HepG2 (cell line): Measurements from ENCODE around the gene SLC22A23. TPM values are rescaled to one million over a fixed set of nuclear protein-coding genes. Genes with fewer than 3 reads are reported as not detected.

Experiments used
- ATAC-seq: fragments of 200-7000 bp; cut with Tn5 transposase; 3 replicates; pipeline ENCODE4 v1.9.1; 2020; ENCODE audit warnings: mild to moderate bottlenecking, moderate library complexity
- BruUV-seq: library from RNA; stranded (reverse); fragments of 400-500 nt; replicated peaks from 2 replicates; lab custom pipeline; 2021; lab: Mats Ljungman, UMichigan
- CTCF ChIA-PET: fragments of 300-600 bp; formaldehyde crosslinking; extraction: SDS; loops from one replicate; lab custom pipeline; 2021; ENCODE audit warnings: low total read pairs, inconsistent platforms, low intra/inter-chr PET ratio; lab: Yijun Ruan, JAX
- POLR2A ChIA-PET: fragments of 350-600 bp; sonication (Branson Sonifier 250); formaldehyde crosslinking; loops from one replicate; lab custom pipeline; 2020; ENCODE audit warnings: antibody characterized with exemption, inconsistent platforms; lab: Yijun Ruan, JAX
- DNase-seq: peaks from one replicate; pipeline ENCODE4 v3.0.0-alpha.2; 2015; ENCODE audit warnings: low spot score
- FAIRE-seq: peaks from 3 replicates; lab custom pipeline; 2011; peaks lifted over from hg19 to GRCh38; lab: Jason Lieb, UNC
- H2AFZ ChIP-seq: one replicate; pipeline ENCODE4 v1.6.1; 2011; ENCODE audit warnings: low read length, inconsistent platforms
- H3K27ac ChIP-seq: fragments of 300-600 bp; 3 replicates; pipeline ENCODE4 v1.8.0; 2011; ENCODE audit warnings: mixed run types, mild to moderate bottlenecking, mixed read lengths, low read length, inconsistent platforms; ENCODE audit not compliant: insufficient read depth; ENCODE audit errors: extremely low read length
- H3K27me3 ChIP-seq, 2 experiments: fragments of 200-600 bp in 1 of 2; 2 replicates in 1 of 2; 3 replicates in 1 of 2; pipeline versions ENCODE4 v1.6.0 to v1.8.0; 2011; ENCODE audit warnings: low read length in 2 of 2, mild to moderate bottlenecking in 2 of 2, moderate library complexity in 2 of 2, inconsistent platforms in 1 of 2; ENCODE audit not compliant: insufficient read depth in 2 of 2, control insufficient read depth in 1 of 2
- H3K36me3 ChIP-seq, 2 experiments: fragments of 200-600 bp in 1 of 2; replicated peaks in 1 of 2; 2 replicates in 1 of 2; 3 replicates in 1 of 2; pipeline versions ENCODE4 v1.5.1 to v1.8.0; 2011; ENCODE audit warnings: low read length in 2 of 2, inconsistent platforms in 1 of 2; ENCODE audit not compliant: insufficient read depth in 2 of 2, control insufficient read depth in 1 of 2
- H3K4me1 ChIP-seq: 2 replicates; pipeline ENCODE4 v1.5.1; 2012; ENCODE audit warnings: low read length, inconsistent platforms; ENCODE audit not compliant: insufficient read depth
- H3K4me2 ChIP-seq: 2 replicates; pipeline ENCODE4 v1.6.0; 2011; ENCODE audit warnings: low read depth, low read length, inconsistent platforms
- H3K4me3 ChIP-seq, 3 experiments: fragments of 200-600 bp in 1 of 3; sonication (generic), shearing (Covaris generic) in 1 of 3; replicated peaks in 1 of 3; 2 replicates each; pipeline ENCODE4 v1.5.1; 2011 to 2016; ENCODE audit warnings: low read length in 3 of 3, inconsistent platforms in 2 of 3, low read depth in 2 of 3, mild to moderate bottlenecking in 2 of 3, control low read depth in 1 of 3, mixed read lengths in 1 of 3; ENCODE audit not compliant: insufficient read depth in 1 of 3
- H3K79me2 ChIP-seq: one replicate; pipeline ENCODE4 v1.6.1; 2011; ENCODE audit warnings: low read length, inconsistent platforms; ENCODE audit not compliant: insufficient read depth
- H3K9ac ChIP-seq: 2 replicates; pipeline ENCODE4 v1.6.0; 2011; ENCODE audit warnings: mild to moderate bottlenecking, low read depth, low read length, inconsistent platforms; ENCODE audit not compliant: insufficient read depth
- H3K9me3 ChIP-seq: 2 replicates; pipeline ENCODE4 v1.5.1; 2012; ENCODE audit warnings: mild to moderate bottlenecking, low read length
- H4K20me1 ChIP-seq: 2 replicates; pipeline ENCODE4 v1.6.0; 2011; ENCODE audit warnings: inconsistent platforms, mild to moderate bottlenecking, low read length, moderate library complexity; ENCODE audit not compliant: insufficient read depth
- EEA1 ChIP-seq: sonication (generic); formaldehyde crosslinking; IDR thresholded peaks from 2 replicates; pipeline ENCODE4 v1.5.1; 2020; ENCODE audit warnings: mild to moderate bottlenecking, missing genetic modification reagents, borderline replicate concordance
- EP300 ChIP-seq, 3 experiments: sonication (generic) in 1 of 3; formaldehyde crosslinking in 1 of 3; IDR thresholded peaks; 2 replicates each; pipeline versions ENCODE4 v1.5.1 to v1.6.1; 2011 to 2020; ENCODE audit warnings: low read depth in 2 of 3, low read length in 2 of 3, borderline replicate concordance in 1 of 3, improper control_type of control experiment in 1 of 3, mild to moderate bottlenecking in 1 of 3, missing genetic modification reagents in 1 of 3, moderate library complexity in 1 of 3
- GRHL1 ChIP-seq: sonication (generic); formaldehyde crosslinking; conservative IDR thresholded peaks from 2 replicates; pipeline ENCODE4 v1.8.0; 2022; ENCODE audit warnings: missing genetic modification reagents
- LBX2 ChIP-seq: sonication (generic); formaldehyde crosslinking; IDR thresholded peaks from 2 replicates; pipeline ENCODE4 v1.5.0; 2020; ENCODE audit warnings: missing genetic modification reagents, mild to moderate bottlenecking, borderline replicate concordance
- MIXL1 ChIP-seq: IDR thresholded peaks from 2 replicates; pipeline ENCODE4 v1.6.1; 2016
- MXD3 ChIP-seq: IDR thresholded peaks from 2 replicates; pipeline ENCODE4 v1.6.1; 2016; ENCODE audit warnings: mild to moderate bottlenecking, missing biosample characterization, missing genetic modification reagents
- NCOA2 ChIP-seq: sonication (generic); formaldehyde crosslinking; IDR thresholded peaks from 2 replicates; pipeline ENCODE4 v1.8.0; 2022; ENCODE audit warnings: inconsistent platforms
- PAX8 ChIP-seq: sonication (generic); formaldehyde crosslinking; IDR thresholded peaks from 2 replicates; pipeline ENCODE4 v1.8.0; 2022; ENCODE audit warnings: mild to moderate bottlenecking, missing genetic modification reagents, borderline replicate concordance
- PHF21A ChIP-seq: sonication (generic); formaldehyde crosslinking; IDR thresholded peaks from 2 replicates; pipeline ENCODE4 v1.5.0; 2020; ENCODE audit warnings: mild to moderate bottlenecking, missing genetic modification reagents
- PLRG1 ChIP-seq: fragments of 450-650 bp; conservative IDR thresholded peaks from 2 replicates; pipeline ENCODE4 v1.6.1; 2016
- REXO4 ChIP-seq: sonication (generic); formaldehyde crosslinking; IDR thresholded peaks from 2 replicates; pipeline ENCODE4 v1.8.0; 2022; ENCODE audit warnings: missing genetic modification reagents, mild to moderate bottlenecking, borderline replicate concordance
- SIX1 ChIP-seq: sonication (generic); formaldehyde crosslinking; IDR thresholded peaks from 2 replicates; pipeline ENCODE4 v1.4.0; 2020; ENCODE audit warnings: missing genetic modification reagents, borderline replicate concordance
- TRIM24 ChIP-seq: sonication (generic); formaldehyde crosslinking; IDR thresholded peaks from 2 replicates; pipeline ENCODE4 v1.8.0; 2022; ENCODE audit warnings: mild to moderate bottlenecking, missing genetic modification reagents
- ZBTB21 ChIP-seq: sonication (generic); formaldehyde crosslinking; IDR thresholded peaks from 2 replicates; pipeline ENCODE4 v1.4.0; 2020; ENCODE audit warnings: missing genetic modification reagents
- ZNF674 ChIP-seq: sonication (generic); formaldehyde crosslinking; IDR thresholded peaks from 2 replicates; pipeline ENCODE4 v1.5.0; 2020; ENCODE audit warnings: low read depth, mild to moderate bottlenecking, missing genetic modification reagents
- WGBS: methylation state at CpG from one replicate; pipeline ENCODE4 v1.1.6; 2017; ENCODE audit warnings: low lambda C conversion rate; 5-methylcytosine and 5-hydroxymethylcytosine counted together
- in situ Hi-C: cut with HindIII; loops from 2 replicates; pipeline ENCODE4 v1.10.0; 2017; ENCODE audit warnings: low pct_unique_long_range_greater_than_20kb; ENCODE audit not compliant: extremely low pct_ligation_motif_present
- intact Hi-C: fragments of 100-400 bp; cut with micrococcal nuclease; formaldehyde crosslinking; loops from one replicate; pipeline ENCODE4 v1.10.0; 2022; ENCODE audit not compliant: unreplicated experiment
- polyA plus RNA-seq, 8 experiments: library from polyadenylated mRNA; depleted of rRNA in 3 of 8; stranded (reverse) in 7 of 8; unstranded in 1 of 8; fragments of >200 nt; fragmentation: Illumina TruSeq in 4 of 8; extraction: Trizol in 4 of 8; gene quantifications; 2 replicates each; pipeline versions ENCODE4 v1.2.1 to v1.2.3, GENCODE V29; 2011 to 2016; ENCODE audit warnings: low read depth in 4 of 8, missing spikeins in 1 of 8, mixed read lengths in 1 of 8; ENCODE audit not compliant: insufficient read depth in 1 of 8
- total RNA-seq, 5 experiments: library from RNA; depleted of rRNA; stranded (reverse); fragments of >200 nt; fragmentation: Illumina TruSeq; extraction: Trizol; gene quantifications; 2 replicates each; pipeline ENCODE4 v1.2.3, GENCODE V29; 2016; ENCODE audit warnings: low read depth in 1 of 5
- TF ChIP-seq, protein P1 (sequence below): IDR thresholded peaks from 2 replicates; pipeline ENCODE4 v1.6.1; 2016; ENCODE audit warnings: missing compliant biosample characterization, missing genetic modification reagents, borderline replicate concordance

Gene SLC22A23
- total and polyA plus RNA-seq, 2 of the 13 experiments (the other 11 are each of a cell fraction or from before 2014, with no cell fraction given), result 11.8 to 17.5 TPM

DNA sequence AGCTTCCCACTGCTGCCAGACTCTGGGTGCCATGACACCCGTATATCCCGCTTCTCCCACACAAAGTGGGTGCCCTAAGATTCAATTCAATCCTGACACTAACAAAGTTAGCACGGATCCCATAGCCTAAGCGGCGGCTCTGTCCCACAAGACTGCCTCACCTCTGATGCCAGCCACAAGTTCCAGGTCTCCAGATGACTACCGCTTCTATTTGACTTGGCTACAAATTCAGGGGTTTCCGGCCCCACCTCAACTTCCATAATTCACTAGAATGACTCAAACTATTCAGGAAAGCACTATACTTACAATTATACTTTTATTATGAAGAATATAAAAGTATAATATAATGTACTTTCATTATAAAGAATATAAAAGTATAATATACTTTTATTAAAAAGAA is 24.8 kb upstream of the SLC22A23 start:
- Histone ChIP-seq H3K27me3 (peaks cover 0 to 44% of the 10 kb centered on the region in 2 experiments; a peak in 4 of 5 replicates), H3K4me2 (no peak overlapping the region), H3K4me1 (no peaks in the 10 kb centered on the region), H3K27ac (no peak overlapping the region), H4K20me1 (no peaks in the 10 kb centered on the region), H3K79me2 (no peaks in the 10 kb centered on the region), H2AFZ (no peak overlapping the region), H3K9ac (no peak overlapping the region), H3K36me3 (no peaks in the 10 kb centered on the region), H3K4me3 (no peak overlapping the region), H3K9me3 (peaks cover 8% of the 10 kb centered on the region)
- intact Hi-C loops (no loop called here), in situ Hi-C loops (no loop called here)
- no peak for DNase-seq
- BruUV-seq, result no TSS peak
- ChIA-PET POLR2A (no interaction called here), CTCF (no interaction called here)
- TF ChIP-seq REXO4 (CRISPR knock-in tag), result no peak
- no peak for TF ChIP-seq PHF21A (CRISPR knock-in tag)
- TF ChIP-seq ZNF674, result no peak
- TF ChIP-seq LBX2 (CRISPR knock-in tag), result no peak
- TF ChIP-seq MIXL1 (CRISPR knock-in tag), result no peak
- TF ChIP-seq MXD3, result no peak
- TF ChIP-seq SIX1, result no peak
- TF ChIP-seq TRIM24 (CRISPR knock-in tag), result no peak
- TF ChIP-seq PAX8, result no peak
- no peak for FAIRE-seq
- WGBS, result 81% methylated on average over 7 of the region's 7 CpGs
- no peak for ATAC-seq

- Histone ChIP-seq H3K27me3 (peaks cover 0 to 34% of the 10 kb centered on the region in 2 experiments; a peak in 4 of 5 replicates), H3K4me2 (no peak overlapping the region), H3K79me2 (no peaks in the 10 kb centered on the region), H3K4me3 (no peak overlapping the region), H3K4me1 (no peaks in the 10 kb centered on the region), H2AFZ (no peak overlapping the region), H3K27ac (no peak overlapping the region), H4K20me1 (no peaks in the 10 kb centered on the region), H3K9ac (no peak overlapping the region), H3K9me3 (peaks cover 8% of the 10 kb centered on the region), H3K36me3 (no peaks in the 10 kb centered on the region)
- no peak for FAIRE-seq
- no peak for DNase-seq
- CTCF ChIA-PET, result no interaction called here
- intact Hi-C loops (no loop called here), in situ Hi-C loops (no loop called here)
- ATAC-seq, result no peak
- BruUV-seq, result no TSS peak
- POLR2A ChIA-PET, result no interaction called here
- TF ChIP-seq TRIM24 (CRISPR knock-in tag), result no peak
- no peak for TF ChIP-seq ZBTB21
- TF ChIP-seq GRHL1 (CRISPR knock-in tag), result no peak
- TF ChIP-seq PLRG1, result no peak
- no peak for TF ChIP-seq NCOA2 (CRISPR knock-in tag)
- TF ChIP-seq EEA1 (CRISPR knock-in tag), result no peak
- TF ChIP-seq, protein P1, sequence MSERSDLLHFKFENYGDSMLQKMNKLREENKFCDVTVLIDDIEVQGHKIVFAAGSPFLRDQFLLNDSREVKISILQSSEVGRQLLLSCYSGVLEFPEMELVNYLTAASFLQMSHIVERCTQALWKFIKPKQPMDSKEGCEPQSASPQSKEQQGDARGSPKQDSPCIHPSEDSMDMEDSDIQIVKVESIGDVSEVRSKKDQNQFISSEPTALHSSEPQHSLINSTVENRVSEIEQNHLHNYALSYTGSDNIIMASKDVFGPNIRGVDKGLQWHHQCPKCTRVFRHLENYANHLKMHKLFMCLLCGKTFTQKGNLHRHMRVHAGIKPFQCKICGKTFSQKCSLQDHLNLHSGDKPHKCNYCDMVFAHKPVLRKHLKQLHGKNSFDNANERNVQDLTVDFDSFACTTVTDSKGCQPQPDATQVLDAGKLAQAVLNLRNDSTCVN, result no peak
- TF ChIP-seq EP300 (IDR thresholded peaks at IDR 0.05; ENCODE audit: low read depth in 2 of 2, low read length in 2 of 2), result no peak
- no peak for TF ChIP-seq EP300 (CRISPR knock-in tag; IDR thresholded peaks at IDR 0.05; ENCODE audit: borderline replicate concordance)
These were observed 23.2 kb upstream of the SLC22A23 start for GRCh38 chr6:3480009-3480408.
